ENCODE results near the gene KRT76. TPM values are rescaled to one million over a fixed set of nuclear protein-coding genes. Genes with fewer than 3 reads are reported as not detected.

KRT76 gene
- total RNA-seq, 1 donor from 2014 or later, result not detected

DNA sequence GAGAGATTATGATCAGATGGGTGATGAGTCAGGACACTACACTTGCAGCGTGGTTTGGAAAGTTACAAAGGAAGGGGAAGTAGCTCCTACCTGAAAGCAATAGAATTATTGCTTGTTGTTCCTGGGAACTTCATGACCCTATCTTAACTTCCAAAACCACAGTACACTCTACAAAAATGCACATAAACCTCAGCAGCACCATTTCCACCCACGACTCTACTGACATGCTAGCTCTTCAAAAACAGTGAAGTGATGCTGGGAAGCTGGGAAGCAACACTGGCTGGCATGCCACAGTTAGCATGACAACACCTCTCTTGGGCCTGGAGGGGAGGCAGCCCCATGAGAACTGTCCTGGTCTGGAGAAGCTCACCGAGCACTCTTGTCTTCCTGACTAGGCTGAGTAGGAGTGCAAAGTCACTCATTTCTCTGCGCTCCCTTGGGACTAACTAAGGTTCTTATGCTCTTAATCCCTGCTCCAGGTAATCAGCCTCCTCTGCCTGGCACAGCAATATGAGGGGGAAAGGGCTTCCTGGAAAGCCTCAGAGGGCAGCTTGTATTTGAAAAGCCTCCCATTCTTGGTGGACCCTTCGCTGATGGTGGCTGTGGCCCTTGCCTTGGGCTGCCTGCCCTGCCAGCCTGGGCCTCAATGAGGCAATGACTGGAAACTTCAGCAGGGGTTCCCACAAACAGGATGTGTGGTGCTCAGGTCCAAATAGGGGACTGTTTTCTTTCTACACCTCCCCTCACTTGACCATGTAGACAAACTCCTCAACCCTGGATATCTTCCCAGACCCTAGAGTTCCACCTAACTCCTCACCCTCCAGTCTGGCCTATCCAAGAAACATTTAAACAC lies 17.6 kb upstream of the KRT76 start:
- TF ChIP-seq, protein P1, sequence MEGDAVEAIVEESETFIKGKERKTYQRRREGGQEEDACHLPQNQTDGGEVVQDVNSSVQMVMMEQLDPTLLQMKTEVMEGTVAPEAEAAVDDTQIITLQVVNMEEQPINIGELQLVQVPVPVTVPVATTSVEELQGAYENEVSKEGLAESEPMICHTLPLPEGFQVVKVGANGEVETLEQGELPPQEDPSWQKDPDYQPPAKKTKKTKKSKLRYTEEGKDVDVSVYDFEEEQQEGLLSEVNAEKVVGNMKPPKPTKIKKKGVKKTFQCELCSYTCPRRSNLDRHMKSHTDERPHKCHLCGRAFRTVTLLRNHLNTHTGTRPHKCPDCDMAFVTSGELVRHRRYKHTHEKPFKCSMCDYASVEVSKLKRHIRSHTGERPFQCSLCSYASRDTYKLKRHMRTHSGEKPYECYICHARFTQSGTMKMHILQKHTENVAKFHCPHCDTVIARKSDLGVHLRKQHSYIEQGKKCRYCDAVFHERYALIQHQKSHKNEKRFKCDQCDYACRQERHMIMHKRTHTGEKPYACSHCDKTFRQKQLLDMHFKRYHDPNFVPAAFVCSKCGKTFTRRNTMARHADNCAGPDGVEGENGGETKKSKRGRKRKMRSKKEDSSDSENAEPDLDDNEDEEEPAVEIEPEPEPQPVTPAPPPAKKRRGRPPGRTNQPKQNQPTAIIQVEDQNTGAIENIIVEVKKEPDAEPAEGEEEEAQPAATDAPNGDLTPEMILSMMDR (IDR thresholded peaks at IDR 0.05), result no peak
- Histone ChIP-seq H3K27me3 (ENCODE audit: low read depth) (peaks cover 49% of the 10 kb centered on the region), H3K9me3 (no peaks in the 10 kb centered on the region), H3K36me3 (no peaks in the 10 kb centered on the region), H3K4me1 (peaks cover 4% of the 10 kb centered on the region), H3K4me3 (no peak overlapping the region), H3K27ac (no peak overlapping the region)
- ATAC-seq, result no peak
- no peak for DNase-seq
- intact Hi-C loops (cut with DNase I), result no loop called here

DNA sequence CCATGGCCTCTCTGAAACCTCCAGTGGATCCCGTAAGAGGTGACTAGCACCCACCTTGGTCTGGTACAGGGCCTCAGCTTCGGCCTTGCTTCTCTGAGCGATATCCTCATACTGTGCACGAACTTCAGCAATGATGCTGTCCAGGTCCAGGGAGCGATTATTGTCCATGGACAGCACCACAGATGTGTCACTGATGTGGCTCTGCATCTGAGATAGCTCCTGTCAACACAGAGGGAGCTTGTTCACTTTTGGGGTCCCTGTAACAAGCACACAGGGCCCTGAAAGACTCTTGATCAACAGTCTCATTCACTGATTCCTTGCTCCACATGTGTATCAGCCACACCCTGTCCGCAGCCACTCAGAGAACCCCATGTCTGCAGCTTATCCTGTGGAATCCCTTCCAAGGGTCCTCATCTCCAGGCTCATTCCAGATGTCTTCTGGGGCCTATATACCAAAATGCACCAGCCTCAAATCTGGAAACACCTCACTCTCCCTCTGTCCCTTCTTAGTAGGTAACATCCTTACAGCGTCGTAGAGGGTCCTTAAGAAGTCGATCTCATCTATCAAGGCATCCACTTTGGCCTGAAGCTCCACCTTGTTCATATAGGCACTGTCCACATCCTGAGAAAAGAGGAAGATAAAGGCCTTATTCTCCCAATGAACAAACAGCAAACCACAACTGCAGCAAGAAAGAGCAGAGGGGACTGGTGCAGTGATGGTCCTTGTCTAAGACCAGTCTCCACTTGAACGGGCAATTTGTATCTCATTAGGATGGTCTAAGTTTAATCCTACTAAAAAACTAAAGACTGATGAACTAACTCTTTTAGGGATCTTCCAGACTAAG lies 15.3 kb upstream of the KRT76 start:
- no peaks in the 10 kb centered on the region for H3K4me1 ChIP-seq
- ATAC-seq (no peak), DNase-seq (no peak)
- H3K36me3 ChIP-seq, result no peaks in the 10 kb centered on the region
- H3K27me3 ChIP-seq (ENCODE audit: low read depth), result peaks cover 63% of the 10 kb centered on the region
- intact Hi-C loops (cut with DNase I), result no loop called here
- H3K9me3 ChIP-seq, result no peaks in the 10 kb centered on the region
- TF ChIP-seq, protein P1 (IDR thresholded peaks at IDR 0.05), result no peak
- no peak overlapping the region for H3K27ac ChIP-seq
- H3K4me3 ChIP-seq, result no peak overlapping the region

DNA sequence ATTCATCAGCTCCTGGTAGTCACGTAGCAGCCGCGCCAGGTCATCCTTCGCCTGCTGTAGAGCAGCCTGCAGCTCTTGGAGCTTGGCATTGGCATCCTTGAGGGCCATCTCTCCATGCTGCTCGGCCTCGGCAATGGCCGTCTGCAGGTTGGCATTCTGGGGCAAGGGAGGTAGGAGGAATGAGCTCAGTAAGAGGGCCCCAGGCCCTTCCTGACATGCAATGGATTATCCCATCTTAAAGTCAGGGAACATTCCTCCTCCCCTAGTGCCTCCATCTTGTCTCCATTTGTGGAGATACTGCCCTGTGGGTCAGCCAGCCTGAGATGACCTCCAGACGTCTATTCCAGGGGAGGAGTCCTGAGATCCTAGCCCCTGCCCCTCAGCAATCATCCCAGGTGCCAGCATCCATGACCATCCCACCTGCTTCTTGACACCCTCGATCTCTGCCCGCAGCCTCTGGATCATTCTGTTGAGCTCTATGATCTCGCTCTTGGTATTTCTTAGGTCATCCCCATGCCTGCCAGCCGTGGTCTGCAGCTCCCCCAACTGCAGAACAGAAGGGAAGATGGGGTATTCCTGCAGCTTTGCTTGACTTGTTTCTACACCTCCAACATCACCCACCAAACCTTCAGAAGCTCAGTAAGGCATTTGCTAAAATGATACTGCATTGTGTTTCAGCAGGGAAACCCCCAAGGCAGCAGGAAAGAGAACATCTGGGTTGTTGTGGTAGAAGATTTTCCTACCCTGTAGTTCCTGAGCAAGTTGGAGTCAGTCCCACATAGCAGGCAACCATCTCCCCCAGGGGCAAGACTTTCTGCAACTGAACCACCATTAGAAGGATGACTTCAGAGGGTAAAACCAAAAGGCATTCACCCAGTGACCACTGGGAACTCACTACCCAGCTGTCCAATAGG lies 14.4 kb upstream of the KRT76 start:
- Histone ChIP-seq H3K27ac (no peak overlapping the region), H3K27me3 (ENCODE audit: low read depth) (peaks cover 62% of the 10 kb centered on the region), H3K36me3 (no peaks in the 10 kb centered on the region), H3K9me3 (no peaks in the 10 kb centered on the region), H3K4me3 (no peak overlapping the region), H3K4me1 (no peaks in the 10 kb centered on the region)
- no peak for ATAC-seq
- intact Hi-C loops (cut with DNase I), result no loop called here
- TF ChIP-seq, protein P1 (IDR thresholded peaks at IDR 0.05), result no peak
- no peak for DNase-seq

DNA sequence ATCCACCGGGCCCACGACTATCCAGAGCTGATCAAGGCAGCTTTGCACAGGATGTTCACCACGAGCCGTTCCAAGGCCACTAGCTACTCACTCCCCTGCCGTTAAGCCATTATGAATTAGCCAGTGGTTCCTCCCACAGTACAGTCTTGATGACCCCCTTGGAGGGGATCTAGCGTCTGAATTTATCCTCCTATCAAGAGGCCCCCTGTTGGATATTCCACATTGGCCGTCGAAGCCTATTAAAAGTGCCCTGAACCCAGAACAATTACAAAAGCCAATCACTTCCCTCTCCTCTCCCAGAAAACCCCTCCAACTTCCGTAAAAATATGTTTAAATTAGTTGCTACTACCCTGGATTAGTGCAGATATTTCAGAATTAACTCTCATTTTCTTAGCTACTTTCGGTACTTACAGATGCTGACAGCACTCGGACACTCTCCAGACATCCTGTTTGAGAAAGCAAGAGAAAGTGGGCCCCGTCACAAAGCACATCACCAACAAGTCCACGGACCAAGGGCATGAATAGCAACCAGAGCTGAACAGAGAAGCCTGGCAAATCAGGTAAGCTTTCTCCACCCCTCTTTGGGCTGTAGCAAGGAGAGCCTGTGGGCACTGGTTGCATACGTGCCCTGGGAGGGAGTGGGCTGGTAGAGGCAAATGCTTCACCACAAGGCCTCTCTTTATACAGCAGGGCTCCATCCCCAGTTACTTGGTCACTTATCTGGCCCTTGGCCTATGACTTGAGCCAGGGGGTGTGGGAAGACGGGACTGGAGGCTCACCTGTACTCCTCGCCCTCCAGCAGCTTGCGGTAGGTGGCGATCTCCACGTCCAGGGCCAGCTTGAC lies 13.5 kb upstream of the KRT76 start:
- Histone ChIP-seq H3K27me3 (ENCODE audit: low read depth) (peaks cover 59% of the 10 kb centered on the region), H3K4me3 (no peak overlapping the region), H3K9me3 (no peaks in the 10 kb centered on the region), H3K4me1 (no peaks in the 10 kb centered on the region), H3K27ac (no peak overlapping the region), H3K36me3 (no peaks in the 10 kb centered on the region)
- TF ChIP-seq, protein P1 (IDR thresholded peaks at IDR 0.05), result no peak
- DNase-seq (no peak), ATAC-seq (no peak)
- intact Hi-C loops (cut with DNase I), result no loop called here

All from lower lobe of right lung (tissue), 2 donors.